HG03064 (cell line): ENCODE measurements around the gene TRMT1.

ENCODE experiments used
- ATAC-seq: cut with Tn5 transposase; IDR thresholded peaks from one replicate; pipeline ENCODE4 v1.9.1; 2021; ENCODE audit warnings: low read depth; ENCODE audit not compliant: unreplicated experiment

The TRMT1 gene

DNA sequence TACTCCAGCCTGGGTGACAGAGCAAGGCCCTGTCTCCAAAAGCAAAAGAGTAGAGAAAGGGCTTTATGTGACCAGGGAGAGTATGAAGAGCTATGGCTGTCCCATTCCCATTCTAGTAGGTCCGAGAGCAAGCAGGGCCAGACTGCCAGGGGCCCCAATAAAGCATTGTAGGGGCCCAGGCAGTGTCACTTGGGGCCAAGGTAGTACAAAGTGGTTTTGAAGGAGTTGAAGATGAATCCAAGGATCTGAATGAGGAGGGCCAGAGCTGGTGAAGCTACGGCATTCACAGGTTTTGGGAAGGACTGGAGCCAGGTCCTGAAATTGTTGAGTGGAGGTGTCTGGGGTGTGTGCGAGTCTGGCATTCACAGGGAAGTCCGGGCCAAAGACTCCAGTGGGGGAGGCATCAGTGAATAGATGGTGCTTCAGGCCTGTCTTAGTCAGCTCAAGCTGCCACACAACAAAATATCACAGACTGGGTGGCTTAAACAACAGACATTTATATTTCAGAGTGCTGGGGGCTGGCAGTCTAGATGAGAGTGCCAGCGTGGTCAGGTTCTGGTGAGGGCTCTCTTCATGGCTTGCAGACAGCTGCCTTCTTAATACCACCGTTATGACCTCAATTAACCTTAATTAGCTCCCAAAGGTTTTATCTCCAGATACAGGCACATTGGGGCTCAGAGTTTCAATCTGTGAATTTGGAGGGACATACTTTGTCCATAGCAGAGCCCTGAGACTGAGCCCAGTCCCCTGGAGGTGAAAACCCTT, 11.5 kb upstream of the TRMT1 start:
- no peak for ATAC-seq

DNA sequence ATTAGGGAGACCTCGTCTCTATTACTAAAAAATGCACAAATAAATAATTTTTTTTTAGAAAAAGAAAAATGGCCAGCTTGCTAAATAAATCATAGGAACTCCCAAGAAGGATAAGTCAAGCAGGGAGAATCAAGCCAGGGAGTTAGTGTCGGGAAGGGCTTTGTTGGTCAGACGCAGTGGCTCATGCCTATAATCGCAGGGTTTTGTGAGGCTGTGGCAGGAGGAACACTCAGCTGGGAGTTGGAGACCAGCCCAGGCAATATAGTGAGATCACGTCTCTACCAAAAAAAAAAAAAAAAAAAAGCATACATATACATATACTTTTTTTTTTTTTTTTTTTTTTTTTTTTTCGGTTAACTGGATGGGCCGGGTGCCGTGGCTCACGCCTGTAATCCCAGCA, 10.5 kb upstream of the TRMT1 start:
- ATAC-seq, result no peak

DNA sequence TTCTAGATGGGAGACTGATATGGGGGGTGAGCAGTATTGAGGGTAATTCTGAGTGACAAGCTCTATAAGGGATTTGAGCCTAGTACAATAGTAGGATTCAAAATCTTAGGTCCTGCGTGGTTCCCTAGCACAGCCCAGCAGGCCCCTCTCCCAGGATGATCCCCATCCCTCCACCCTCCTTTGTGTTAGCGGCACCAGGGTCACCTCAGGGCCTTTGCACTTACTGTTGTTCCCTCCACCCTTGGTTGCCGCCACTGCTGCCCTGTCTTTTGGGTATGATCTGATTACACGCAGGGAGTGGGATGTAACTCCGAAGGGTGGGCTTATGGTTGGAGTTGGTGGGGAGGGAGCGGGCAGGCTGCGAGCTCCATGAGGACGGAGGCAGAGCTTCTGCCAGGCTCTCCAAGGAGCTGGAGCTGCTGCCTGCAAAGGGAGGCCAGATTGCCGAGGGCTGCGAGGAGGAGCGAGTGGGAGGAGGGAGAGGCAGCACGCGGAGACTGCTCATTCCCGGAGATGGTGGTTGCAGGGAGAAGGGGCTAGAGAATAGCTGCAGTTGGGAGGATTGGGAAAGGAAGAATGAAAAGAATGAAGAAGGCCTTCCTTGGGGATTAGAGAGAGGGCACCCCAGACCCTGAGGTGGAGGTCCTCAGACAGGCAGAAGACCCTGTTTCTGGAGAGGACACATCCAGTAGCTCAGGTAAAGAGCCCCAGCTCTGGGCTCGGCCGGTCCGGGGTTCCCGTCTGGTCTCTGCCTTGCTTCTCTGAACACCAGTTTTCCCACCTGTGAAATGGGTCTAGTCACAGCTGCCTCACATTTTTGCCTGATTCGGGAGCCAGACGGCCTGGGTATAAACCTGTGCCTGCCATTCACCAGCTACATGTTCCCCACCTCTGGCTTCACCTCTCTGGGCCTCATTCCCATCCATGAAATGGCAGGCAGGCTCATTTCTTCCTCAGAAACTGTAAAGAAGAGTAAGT, 6.7 kb upstream of the TRMT1 start:
- no peak for ATAC-seq

DNA sequence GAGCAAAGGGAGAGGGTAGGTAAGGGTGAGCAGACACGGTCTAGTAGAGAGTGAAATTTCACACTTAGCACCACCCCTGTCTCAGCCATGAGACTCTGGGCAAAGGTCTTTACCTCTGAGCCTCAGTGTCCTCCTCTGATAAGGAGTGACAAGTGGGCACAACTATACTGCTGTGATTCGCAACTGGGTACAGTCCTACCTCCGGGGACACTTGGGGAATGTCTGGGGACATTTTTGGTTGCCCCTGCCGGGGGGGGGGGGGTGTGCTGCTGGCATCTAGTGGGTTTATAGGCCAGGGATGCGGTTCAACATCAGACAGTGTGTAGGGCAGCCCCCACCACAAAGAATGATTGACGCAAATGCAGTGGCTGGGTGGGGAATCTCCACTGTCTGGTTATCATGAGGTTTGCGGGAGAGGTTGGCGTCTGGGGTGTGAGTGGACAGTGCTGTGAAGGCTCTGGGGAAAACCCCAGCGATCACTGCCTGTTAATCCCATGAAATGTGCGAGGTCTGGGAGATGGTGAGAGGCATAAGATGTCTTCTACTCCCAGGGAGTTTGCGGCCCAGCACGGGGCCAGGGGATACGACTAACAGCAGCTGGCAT, 5.8 kb upstream of the TRMT1 start:
- ATAC-seq, result no peak

DNA sequence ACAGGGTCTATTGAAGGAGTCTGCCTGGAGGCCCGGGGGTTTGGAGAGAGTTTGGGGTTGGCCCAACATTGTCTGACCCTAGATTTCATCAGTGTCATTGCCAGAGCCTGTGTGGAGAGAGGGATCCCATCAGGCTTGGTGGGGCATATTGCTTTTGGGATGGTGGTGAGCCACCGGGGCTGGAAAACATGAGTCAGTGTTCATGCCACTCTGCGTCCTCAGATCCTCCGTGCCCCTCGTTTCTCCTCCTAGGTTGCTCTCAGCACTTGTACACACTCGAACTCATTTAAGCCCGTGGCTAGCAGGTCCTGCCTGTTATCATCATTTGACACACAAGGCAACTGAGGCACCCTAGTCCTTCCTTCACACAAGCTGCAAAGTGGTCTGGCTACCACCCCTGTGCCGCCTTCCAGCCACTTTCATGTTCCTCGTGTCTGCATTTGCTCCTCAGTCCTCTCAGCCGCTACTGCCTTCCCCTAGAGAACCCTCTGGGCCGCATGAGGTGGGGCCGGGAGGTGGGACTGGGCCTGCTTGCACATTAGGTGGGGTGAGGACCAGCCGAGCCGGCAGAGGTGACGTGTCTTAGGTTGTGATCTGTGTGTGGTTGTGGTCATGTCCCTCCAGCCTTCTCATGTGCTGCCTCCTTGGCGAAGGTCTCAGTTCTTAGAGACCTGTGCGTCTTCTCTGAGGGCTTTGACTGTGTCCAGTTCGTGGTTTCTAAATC, 5.2 kb upstream of the TRMT1 start:
- no peak for ATAC-seq

DNA sequence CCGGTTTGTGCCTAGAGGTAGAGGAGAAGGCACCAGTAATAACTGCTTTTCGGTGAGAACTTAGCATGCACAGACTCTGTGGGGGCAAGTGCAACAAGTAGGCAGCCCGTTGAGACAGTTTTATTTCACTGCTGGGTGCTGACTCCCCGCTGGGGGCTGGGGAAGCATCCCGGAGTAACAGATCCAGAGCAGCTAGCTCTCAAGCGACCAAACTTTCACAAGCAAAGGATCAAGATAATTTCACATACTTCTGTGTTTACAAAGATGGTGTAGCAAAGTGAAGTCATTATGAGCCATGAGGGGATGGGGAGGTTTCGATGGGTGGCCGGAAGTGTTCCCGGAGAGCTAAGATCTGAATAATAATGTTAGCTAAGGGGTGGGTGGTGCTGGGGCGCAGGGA, 4.3 kb upstream of the TRMT1 start:
- no peak for ATAC-seq

DNA sequence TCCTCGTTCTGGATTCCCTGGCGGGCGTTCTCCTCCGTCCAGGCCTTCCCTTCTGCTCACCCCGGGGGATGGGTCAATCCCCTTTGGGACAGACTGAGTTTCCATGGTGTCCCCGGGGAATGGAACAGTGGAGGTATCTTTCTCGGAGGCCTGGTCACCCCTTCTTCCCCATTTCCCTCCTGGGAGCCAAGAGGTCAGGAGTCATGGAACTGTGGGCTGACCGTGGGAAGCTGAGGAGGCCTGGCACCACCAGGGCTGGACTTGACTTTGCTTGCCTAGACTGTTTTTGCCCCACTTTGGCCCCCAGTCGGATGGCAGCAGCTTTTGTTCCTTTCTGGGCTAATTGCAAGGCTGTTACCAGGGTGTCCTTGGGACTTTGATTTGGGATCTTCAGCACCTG, 3.5 kb upstream of the TRMT1 start:
- ATAC-seq, result no peak

DNA sequence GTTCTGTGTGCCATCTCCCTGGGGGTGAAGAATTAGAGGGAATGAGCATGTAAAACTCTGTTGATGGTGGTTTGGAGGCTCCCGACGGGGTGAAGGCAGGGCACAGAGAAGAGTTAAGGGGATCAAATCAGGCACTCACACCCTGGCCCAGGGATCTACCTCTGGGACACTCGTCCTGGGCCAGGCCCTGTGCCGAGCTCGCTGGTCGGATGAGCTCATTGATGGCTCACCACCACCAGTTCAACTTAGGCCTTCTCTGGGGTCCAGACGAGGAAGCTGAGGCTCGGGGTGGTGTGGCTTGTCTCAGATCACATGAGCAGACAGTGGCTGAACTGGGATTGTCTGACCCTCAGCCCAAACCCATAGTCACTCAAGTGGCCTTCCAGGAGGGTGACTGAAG, 3.1 kb upstream of the TRMT1 start:
- no peak for ATAC-seq

DNA sequence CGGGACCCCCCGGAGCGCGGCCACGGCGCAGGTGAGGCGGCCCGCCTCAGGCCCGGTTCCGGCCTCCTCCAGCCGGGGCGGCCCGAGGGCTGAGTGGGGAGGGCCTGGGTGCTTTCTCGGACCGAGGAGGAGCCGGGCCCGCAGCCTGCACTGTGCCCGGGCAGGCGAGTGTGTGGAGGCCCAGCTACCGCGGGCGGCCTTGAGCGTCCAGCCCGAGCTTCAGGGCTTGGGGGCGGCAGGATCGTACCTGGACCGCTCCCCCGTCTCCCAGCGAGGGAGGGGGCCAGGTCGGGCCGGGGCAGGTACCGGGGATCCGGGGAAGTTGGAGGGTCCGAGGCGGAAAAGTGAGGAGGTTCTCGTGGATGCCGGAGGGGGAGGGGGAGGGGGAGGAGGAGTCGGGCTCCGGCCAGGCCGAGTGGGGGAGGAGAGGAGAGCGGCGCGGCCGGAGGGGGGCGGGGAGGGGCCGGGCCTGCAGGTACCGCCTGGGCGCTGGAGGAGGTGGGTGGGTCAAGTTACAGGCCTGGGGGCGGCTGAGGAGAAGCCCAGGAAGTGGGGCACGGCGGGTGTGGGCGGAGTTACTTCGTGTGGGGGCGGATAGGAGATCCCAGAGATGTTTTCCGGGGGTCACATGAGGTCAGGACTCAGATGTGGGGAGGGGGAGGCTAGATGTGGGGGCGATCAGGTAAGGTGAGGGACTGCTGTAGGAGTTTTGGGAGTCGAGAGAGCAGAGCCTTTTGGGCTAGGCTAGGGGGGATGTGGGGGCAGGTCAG, 2.1 kb upstream of the TRMT1 start:
- ATAC-seq, result no peak

DNA sequence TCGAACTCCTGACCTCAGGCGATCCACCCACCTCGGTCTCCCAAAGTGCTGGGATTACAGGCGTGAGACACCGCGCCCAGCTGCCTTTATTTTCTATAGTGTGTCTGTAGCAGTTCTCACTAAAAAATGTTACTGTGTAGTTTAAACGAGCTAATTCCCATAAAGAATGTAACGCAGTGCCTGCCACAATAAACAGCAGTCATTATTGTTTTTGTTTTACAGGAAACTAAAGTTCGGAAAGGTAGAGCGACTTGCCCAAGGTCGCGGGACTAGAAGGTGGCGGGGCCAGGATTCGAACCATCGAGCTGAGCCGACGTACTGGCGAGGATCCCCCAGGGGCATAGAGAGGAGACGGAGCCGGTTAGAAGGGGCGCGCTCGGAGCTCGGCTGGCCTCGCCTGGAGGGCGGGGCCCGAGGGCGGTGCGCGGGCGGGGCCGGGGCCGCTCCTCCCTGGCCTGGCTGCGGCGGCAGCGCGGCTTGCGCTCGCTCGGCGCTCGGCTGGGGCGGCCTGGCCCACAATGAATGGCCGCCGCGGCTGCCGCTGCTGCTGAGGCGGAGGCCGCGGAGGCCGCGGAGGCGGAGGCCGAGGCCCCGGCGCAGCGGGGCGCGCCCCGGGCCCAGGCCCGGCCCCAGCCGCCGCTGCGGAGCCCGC, 1.4 kb upstream of the TRMT1 start, which contains the start of gene NACC1:
Gene NACC1, plus strand, starts transcription at position 493 of the 652 bp plus-strand sequence. CDS start 16,944 bp downstream, outside the sequence.
- ATAC-seq, result peak; percentile 50

DNA sequence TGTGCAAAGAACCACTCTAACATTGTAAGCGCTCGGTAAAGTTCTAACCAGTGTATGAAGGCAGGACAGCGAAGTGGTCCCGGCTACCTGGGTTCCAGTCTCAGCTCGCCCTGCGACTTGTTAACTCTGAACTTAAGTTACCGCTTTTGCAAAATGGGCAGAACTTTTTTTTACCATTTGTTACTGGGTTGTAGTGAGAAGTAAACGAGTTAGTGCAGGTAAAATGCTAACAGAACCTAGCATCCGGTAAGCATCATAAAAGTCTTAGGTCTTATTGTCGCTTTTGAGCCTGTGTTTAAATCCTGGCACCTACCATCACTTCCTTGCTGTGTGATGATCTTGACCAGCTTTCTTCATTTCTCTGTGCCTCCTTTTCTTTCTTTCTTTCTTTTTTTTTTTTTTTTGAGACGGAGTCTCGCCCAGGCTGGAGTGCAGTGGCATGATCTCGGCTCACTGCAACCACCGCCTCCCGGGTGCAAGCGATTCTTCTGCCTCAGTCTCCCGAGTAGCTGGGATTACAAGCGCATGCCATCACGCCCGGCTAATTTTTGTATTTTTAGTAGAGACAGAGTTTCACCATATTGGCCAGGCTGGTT, 734 bp upstream of the TRMT1 start:
- no peak for ATAC-seq

DNA sequence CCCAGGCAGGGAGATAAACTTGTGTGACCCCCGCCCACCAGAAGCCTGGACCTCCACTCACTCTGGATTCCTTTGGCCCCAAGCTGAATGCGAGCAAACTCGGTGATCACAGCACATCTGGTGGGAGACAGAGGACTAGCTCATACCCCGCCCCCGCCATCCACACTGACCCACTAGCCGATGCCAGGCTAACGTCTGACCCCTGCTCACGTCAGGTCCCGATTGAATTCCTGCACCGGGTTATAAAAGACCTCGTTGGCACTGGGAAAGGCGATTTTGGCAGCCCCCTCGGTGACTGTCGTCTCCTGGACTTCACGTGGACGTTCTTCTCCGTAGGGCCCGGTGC, 631 bp downstream of the TRMT1 start:
- ATAC-seq, result no peak

DNA sequence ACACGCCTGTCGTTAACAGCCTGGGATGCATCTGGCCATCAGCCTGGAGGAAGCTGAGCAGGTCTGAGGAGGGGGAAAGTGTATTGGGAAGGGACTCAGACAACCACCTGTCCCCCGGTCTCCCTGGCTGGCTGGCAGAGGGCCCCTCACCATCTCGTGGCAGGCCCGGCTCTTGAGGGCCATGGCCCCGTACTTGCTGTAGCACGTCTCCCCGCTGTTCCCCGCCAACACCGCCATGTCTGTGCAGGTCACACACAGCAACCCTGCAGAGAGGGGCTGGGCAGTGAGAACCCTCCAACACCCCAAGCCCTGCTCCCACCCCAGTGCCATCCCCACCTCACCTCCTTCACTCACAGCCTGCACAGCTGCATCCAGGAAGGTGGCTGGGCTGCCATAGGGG, 4.0 kb downstream of the TRMT1 start:
- ATAC-seq, result no peak

DNA sequence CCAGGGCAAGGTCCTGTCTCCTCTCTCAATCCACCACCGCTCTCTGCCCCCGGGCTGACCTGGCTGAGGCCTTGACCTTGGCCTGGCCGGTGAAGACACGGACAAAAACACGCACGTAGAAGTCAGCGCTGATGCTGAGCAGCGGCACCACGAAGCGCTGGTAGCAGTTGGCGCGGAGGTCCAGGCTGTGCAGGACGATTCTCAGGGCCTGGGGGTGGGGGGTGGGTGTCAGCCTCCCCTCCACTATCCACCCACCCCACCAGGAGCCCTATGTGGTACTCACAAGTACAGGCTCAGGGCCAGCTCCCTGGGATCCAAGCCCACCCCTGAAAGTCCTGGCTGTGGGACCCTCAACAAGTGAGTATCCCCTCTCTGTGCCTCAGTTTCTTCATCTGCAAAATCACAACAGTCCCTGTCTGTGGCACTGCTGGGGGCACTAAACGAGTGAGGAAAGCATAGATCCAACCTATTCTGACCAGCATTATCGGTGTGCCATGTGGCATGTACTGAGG, 6.4 kb downstream of the TRMT1 start:
- no peak for ATAC-seq

DNA sequence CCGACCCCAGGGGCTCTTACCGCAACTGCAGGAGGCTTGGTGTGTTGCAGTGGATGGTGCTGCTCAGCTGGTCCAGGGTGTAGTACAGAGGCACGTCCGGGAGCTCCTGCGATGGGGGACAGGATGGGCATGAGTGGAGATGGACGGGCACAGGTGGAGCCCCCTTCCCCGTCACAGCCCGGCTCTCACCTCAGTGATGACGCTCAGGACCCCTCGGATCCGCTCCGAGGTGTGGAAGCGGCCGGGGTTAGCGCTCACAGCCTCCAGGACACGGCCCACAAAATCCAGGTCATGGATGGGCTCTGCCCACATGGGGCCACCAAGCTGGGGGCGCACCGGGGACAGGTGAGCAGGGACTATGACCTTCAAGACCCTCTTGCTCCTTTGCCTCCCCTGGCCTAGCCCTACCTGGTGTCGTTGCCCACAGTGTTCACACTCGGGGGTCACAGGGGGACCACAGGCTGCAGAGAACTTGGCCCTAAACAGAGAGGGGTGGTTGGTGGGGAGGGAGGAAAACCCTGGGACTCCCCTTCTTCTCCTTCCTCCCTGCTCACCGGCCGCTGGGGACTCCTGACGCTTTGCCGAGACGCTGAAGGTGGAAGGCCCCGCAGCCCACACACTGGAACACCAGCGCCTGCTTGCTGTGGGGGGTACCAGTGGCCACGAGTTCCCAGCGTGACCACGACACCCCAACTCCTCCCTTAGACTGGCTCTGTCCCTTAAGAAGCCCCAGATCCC, 7.0 kb downstream of the TRMT1 start:
- ATAC-seq, result no peak

DNA sequence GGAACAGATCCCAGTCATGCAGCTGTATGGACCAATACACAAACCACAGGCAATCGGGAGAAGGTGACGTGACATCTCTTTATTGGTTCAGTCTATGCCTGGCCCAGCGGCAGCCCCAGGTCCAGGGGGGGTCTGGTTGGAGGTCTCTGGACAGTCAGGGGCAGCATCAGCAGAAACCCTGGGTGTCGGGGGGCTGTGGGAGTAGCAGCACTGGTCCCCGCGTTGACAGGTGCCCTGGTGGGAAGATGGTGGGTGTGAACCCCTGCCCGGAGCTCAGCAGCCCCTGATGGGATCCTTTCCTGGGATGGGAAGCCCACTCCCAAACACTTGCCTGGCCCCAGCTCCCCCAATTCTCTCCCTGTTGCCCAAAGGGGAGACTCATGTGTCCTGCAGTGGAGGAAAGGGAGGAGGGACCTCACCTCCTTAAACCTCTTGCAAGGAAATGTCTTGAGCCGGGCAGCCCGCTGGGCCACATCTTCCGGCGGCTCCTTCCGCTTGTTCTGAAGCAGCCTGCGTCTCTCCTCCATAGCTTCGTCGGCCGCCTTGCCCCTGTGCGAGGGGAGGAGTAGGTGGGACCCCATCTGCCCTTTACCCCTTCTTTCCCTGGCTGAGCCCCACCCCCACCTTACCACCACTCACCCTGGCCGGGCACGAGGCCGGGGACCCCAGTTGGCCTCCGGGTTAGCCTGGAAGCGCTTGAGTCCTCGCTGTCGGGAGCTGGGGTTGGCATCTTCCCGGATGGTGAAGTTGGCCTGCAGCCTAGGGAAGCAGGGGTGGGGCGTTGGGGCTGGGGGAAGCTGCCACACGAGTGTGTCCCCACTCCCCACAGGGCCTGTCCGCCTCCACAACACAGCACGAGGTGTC, 11.5 kb downstream of the TRMT1 start:
- ATAC-seq, result no peak

DNA sequence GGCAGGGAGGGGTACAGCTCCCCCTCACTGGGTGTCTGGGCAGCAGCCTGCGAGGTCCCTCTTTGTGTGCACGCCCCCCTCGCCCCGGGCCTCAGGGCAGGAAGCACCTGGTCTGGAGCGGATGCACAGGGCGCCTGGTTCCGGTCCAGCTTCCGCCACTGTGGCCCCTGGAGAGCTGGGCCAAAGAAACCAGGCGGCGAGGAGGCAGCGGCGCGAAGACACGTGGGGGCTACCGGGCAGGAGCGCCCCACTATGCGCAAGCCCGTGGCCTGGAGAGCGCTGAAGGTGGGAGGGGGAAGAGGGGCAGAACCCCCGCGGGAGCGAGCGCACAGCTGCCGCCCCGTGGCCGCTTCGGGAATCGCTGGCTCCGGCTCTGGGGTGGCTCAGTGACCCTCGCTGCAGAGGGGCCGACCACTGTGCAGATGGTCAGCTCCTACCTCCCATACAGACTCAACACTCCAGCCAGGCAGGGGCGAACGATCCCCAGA, 12.1 kb downstream of the TRMT1 start:
- no peak for ATAC-seq
